Amniotic stem cell (primary cell): Measurements from ENCODE around the gene E2F3.
A peak's percentile ranks its signal among the peaks of the same experiment; 100 is the strongest.

Source experiments
- DNase-seq: peaks from one replicate; lab custom pipeline; 2025; lab: John Stamatoyannopoulos, UW

E2F3 gene

GRCh38 chr6:20401205-20402091 lies at the start of gene E2F3:
E2F3 (plus strand) TSS chr6:20401879; CDS start chr6:20402233, 354 bp downstream.
- DNase-seq = peak; percentile 100

DNA sequence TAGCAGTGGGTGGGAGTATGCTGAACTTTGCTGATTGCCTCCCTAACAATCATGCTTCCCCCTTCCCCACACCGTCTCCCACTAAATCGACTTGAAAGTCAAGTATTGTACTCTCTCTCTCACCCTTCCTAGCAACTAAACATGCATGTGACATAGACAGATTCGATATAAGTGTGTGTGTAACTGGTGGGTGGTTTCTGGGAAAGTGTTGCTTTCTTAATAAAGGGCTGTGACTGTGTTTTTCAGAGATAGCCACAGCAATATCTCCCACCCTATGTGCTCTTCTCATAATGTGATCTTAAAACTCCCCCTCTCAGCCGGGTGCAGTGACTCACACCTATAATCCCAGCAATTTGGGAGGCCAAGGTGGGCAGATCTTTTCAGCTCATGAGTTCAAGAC lies 49.3 kb upstream of the E2F3 start:
- no peak for DNase-seq

DNA sequence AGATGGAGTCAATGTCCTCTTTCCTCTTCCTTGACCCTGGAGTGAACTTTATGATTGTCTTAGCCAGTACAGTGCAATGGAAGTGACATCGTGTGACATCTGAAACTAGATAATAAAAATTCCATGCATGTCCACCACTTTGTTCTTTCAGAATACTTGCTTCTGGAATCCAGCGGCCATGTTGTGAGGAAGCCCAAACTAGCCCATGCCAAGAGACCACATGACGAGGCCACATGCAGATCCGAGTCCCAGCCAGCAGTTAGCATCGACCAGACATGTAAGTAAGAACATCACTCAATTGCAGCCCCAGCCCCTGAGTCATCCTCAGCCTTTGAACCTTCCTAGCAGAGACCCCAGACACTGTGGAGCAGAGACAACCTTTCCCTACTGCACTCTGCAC lies 48.5 kb upstream of the E2F3 start:
- DNase-seq = no peak

DNA sequence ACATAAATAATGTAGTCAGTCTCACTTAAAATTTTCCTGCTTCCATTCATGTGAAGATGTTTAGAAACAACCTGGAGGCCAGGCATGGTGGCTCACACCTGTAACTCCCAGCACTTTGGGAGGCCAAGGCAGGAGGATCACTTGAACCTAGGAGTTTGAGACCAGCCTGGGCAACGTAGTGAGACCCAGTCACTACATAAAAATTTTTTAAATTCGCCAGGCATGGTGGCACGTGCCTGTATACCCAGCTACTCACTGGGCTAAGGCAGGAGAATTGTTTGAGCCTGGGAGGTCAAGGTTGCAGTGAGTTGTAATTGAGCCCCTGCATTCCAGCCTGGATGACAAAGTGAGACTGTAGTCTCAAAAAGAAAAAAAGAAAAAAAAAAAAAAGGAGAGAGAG lies 47.3 kb upstream of the E2F3 start:
- no peak for DNase-seq

- no peak for DNase-seq
These were observed 41.1 kb upstream of the E2F3 start for GRCh38 chr6:20360471-20361119.

DNA sequence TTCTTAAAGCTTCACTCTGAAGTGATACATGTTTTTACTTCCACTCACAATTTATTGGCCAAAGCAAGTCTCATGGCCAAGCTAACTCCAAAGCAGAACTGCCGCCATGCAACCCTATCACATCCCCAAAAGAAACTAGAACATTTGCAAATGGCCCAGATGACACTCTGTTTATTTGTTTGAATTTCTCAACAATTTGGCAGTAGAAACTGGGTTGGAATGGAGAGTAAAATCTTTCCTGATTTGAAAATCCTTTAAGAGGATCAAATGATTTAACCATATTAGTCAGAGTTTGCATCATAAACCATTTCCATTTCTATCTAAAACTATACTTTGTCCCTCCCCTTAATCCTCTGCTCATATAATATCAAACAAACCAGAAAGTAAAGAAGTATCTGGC lies 39.1 kb upstream of the E2F3 start:
- DNase-seq = no peak

DNA sequence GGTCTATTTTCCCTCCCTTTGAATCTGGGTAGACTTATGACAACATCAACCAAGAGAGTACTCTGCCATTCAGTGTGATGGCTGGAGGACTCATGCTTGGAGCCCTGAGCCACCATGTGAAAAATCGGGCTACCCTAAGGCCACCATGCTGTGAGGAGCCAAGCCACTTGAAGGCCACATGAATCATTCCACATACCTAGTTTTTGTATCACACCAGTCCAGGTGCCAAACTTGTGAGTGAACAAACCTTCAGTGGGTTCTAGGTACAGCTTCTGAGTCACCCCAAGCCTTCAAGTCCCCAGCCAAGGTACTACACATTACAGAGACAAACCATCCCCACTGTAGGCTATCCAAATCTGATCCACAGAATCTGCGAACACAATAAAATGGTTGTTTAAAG lies 37.4 kb upstream of the E2F3 start:
- DNase-seq = no peak

- no peak for DNase-seq
These were observed 36.2 kb upstream of the E2F3 start for GRCh38 chr6:20365456-20365855.

DNA sequence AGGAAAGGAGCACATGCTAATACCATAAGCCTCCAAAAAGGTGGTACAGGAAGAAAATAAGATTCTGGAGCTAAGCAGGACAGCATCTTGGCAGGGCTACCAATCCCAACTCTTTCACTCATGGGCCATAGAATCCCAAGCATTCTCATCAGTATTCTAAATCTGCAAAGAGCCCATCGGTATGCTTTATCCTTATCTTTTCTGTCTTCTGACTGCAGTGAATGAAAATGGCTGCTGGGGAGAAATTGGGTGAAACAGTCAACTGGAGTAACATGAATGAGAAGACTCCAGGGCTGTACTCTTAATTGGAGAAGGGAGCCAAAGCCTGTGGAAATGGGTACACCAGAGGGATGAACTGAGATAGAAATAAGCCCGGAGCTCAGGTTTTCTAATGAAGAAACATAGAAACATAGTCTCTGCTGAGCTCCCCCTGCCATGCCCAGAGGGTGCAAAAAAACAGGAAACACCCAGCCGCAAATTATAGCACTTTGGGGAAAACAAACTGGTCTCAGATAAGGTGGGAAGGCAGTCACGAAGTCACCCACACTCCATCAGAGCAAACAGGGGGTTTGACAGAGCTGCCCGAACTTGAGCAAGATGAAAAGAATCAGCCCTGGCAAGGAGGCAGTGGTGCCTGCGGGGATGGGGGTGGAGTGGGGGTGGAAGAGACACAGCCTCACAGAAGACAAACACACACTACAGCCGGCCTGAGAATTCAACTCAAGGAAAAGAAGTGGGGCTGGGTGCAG lies 35.4 kb upstream of the E2F3 start:
- DNase-seq = no peak

DNA sequence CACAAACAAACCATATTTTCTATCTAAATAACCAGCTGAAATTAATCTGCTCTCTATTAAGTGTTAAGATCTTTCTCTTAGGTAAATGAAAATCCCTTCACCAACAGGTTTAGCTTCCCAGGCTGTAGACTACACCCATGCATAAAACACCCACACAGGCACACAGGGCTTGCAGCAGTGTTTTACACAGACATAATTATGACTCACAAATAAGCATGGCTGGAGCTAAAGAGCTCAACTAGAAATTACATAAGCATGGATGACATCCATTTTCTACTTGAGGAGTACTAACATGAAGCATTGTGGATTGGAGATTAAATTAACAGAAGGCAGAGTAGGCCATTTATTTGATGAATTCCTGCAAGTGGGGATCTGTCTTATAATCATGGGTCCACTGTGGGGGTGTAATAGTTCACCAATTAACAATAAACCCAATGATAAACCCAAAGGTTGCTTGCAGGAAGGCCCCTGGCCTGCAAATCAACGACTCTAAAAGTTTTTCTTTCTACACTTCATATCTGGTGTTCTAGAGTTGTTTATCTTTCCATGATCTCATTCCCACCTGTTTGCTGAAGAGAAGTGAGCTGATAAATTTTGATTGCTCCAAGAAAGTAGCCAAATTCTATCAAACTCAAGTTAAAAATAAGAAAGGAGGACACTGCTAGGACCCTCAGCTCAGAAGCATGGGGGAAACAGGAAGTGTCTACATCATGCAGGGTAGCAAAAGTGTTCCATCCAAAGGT lies 33.8 kb upstream of the E2F3 start:
- DNase-seq = no peak

DNA sequence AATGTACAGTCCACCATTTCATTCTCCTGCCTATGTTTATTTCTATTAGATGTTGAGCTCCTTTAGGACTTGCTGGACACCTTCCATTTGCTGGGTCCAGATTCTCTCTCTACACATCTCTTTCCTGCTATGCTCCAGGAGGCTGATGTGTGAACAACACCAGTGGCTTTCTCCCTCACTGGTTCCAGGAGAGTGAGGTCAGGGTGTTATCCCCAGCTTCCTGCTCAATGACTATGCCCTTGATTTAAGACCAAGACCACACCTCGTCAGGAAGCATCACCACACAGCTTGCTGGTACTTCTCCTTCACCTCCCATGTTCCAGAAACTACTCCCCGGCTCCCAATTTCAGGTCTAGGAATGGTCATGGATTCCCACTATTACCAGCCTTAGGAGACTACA lies 31.3 kb upstream of the E2F3 start:
- no peak for DNase-seq

DNA sequence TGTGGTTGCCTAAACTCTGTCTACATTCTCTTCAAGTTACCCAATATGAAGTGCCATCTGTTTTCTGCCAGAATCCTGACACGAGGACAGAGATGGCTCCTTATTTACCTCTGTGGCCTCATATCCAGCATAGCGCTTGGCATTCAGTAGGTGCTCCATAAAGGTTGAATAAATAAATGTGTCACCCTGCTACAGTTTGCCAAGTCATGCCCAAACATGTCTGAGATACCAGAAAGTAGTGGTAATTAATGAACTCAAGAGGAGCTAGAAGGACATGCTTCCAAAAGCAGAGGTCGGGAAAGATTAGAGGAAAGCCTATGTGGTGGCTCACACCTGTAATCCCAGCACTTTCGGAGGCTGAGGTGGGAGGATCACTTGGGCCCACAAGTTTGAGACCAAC lies 30.9 kb upstream of the E2F3 start:
- no peak for DNase-seq

GRCh38 chr6:20375436-20375835 lies 26.2 kb upstream of the E2F3 start:
- no peak for DNase-seq

DNA sequence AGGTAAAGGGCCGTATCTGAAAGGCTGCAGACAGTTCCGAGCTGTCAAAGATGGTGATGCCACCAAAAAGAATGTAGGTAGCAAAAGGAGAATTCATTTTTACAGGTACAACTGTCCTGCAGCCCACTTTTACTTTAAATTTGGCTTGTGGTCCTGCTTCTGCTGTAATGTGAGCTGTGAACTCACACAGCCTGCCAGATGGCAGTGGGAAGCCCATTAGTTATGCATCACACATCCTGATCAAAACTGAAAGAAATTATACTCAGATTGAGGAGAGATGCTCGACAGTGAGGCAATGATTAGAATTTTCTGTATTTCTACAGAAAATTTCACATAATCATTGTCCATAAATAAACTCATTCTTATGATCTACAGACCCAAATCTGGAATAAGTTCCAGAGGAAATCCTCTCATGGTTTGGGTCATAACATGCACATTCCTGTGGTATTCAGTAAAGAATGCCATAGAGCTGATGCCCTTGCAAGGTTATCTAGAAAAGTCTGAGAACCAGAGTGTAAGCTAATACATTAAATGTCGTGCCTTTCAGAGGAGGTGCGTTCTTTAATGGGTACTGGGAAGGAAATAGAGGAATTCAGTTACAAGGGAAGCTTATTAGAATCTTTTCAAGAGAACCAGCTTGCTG lies 23.9 kb upstream of the E2F3 start:
- peak; percentile 20 for DNase-seq

DNA sequence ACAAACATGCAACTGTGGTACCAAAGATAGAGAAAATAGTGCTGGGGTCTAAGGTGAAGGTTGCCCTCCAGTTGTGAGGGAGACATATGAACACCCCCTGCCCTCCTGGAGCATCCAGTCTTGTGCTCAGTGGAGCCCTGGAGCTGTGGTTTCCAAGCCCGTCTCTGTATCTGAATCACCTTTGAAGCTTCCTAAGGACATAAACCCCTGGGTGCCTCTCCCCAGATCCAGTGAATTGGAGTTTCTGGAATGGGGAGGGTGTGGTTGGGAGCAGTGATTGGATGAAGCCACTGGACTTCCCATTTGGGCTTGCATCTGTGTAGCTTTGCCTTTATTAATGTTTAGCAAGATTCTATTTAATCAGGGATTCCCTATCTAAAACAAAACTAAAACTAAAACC lies 22.4 kb upstream of the E2F3 start:
- DNase-seq = no peak

DNA sequence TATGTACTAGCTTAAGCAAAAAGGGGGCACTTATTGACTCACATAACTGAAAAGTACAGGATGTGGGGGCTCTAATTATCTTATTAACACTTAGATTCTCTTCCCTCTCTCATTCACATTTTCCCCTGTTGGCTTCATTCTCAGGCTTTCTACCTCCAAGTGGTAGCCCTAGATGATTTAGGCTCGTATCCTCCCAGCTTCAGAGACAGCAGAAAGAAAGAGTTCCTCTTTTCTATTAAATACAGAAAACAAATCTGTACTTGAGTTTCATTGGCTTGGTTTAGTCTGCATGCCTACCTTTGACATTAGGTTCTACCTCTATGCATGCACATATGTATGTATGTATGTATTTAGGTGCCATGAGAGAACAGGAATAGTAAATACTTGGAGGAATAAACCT lies 15.5 kb upstream of the E2F3 start:
- no peak for DNase-seq

- no peak for DNase-seq
These were observed 12.6 kb upstream of the E2F3 start for GRCh38 chr6:20389066-20389465.

- no peak for DNase-seq
These were observed 8.4 kb upstream of the E2F3 start for GRCh38 chr6:20393297-20393696.

- DNase-seq = no peak
These were observed 2.2 kb upstream of the E2F3 start for GRCh38 chr6:20399518-20399917.

DNA sequence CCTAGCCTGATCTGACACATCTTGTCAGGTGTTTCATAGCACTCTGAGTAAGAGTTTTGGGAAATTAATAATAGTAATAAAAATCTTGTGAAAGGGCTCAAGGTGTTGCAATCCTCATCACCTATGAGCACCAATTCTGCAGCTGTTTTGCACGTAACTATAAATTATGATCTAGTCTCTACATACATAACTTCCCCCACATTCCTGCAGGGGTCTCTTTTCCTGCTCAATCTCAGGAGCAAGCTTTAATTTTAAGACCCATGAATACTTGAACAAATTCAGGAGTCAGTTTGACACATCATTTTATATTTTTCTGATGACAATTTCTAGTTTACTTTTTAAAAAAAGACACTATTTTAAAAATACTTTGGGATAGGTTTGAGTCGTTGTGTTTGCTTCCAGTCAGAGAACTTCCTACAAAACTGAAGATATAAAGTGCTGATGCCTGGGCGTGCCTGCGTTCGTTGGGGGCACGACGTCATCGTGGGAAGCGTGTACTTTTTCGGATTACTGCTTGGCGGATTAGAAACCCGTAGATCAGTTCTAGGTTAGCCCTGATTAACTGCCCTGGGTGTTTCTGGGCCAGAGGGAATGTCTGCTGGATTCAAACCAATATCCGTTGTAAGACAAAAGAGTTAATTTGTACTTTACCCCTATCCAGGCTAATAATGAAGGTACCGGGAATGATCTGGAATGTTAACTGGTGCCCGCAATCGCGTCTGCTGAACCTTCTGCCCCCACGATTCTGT lies 1.0 kb upstream of the E2F3 start:
- DNase-seq = no peak

GRCh38 chr6:20402092-20402341 lies 338 bp downstream of the E2F3 start:
- DNase-seq = no peak
